ENCODE measurements around the gene CCDC9. TPM values are rescaled to one million over a fixed set of nuclear protein-coding genes. Genes with fewer than 3 reads are reported as not detected.

CCDC9 gene
- total and polyA plus RNA-seq, 2 of the 13 experiments (the other 11 are each of a cell fraction or from before 2014, with no cell fraction given): 2.9 to 6.3 TPM

- TF ChIP-seq MBNL3 (CRISPR knock-in tag; conservative IDR thresholded peaks at IDR 0.05): no peak
- no peak for TF ChIP-seq ZNF713 (CRISPR knock-in tag; IDR thresholded peaks at IDR 0.05)
Observed at GRCh38 chr19:47309038-47309437, 52.7 kb downstream of the CCDC9 start (continued).

DNA sequence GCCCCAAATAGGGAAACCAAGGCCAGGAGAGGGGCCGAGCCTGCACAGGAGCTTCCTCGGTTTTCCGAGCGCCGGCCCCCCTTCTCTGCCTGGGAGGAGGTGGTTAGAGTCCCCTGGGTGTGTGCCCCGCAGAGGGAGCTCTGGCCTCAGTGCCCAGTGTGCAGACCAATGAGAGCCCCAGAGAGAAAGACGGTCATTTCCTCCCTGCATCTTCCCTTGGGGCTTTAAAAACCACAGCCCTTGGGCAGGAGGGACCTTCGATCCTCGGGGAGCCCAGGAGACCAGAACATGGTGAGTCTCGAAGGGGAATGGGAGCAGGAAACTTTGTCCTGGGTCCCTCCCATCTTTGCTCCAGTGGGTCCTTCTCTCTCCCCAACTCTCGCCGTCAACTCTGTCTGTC, 53.3 kb downstream of the CCDC9 start, which contains the start of gene C5AR1:
Gene C5AR1 (plus strand): TSS at position 254 of the 400 bp plus-strand sequence. CDS start 35 bp downstream, at position 289.
- peak within 1 kb of the TSS in 1 of 3 experiments; percentile 48; a peak in 1 of 6 replicates for H3K4me3 ChIP-seq (replicated peaks in 1 of 3; ENCODE audit: insufficient read depth in 1 of 3, low read depth in 2 of 3, low read length in 3 of 3)
- peak within 1 kb of the TSS; percentile 80 for H2AFZ ChIP-seq (ENCODE audit: low read length)
- H3K27me3 ChIP-seq (ENCODE audit: control insufficient read depth in 1 of 2, insufficient read depth in 2 of 2, low read length in 2 of 2): 0 out of 5 replicates have a peak, but pooled peaks cover 0 to 1% of the 10 kb centered on the region in 2 experiments
- no peaks in the 10 kb centered on the region for H3K79me2 ChIP-seq (ENCODE audit: insufficient read depth, low read length)
- no peaks in the 10 kb centered on the region for H4K20me1 ChIP-seq (ENCODE audit: insufficient read depth, low read length)
- peaks cover 61% of the 10 kb centered on the region for H3K4me1 ChIP-seq (ENCODE audit: insufficient read depth, low read length)
- peak within 1 kb of the TSS; percentile 26; the same call in 1 of the 2 replicates for H3K9ac ChIP-seq (ENCODE audit: insufficient read depth, low read depth, low read length)
- no peaks in the 10 kb centered on the region for H3K36me3 ChIP-seq (replicated peaks in 1 of 2; ENCODE audit: control insufficient read depth in 1 of 2, insufficient read depth in 2 of 2, low read length in 2 of 2)
- no peaks in the 10 kb centered on the region for H3K9me3 ChIP-seq (ENCODE audit: low read length)
- peak within 1 kb of the TSS; percentile 73 for H3K4me2 ChIP-seq (ENCODE audit: low read depth, low read length)
- FAIRE-seq (no peak), ATAC-seq (peak; percentile 43; the same call in 2 of the 3 replicates), DNase-seq (ENCODE audit: low spot score) (no peak)
- H3K27ac ChIP-seq (ENCODE audit: extremely low read length, insufficient read depth, low read length): no peak within 1 kb of the TSS
- CTCF ChIA-PET (ENCODE audit: low intra/inter-chr PET ratio, low total read pairs): no interaction called here
- BruUV-seq (replicated peaks): no TSS peak
- WGBS (ENCODE audit: low lambda C conversion rate): 1% methylated on average over 12 of the region's 12 CpGs
- POLR2A ChIA-PET: interaction anchor here (1.4 kb wide), 1 partner anchor 39 kb away, joined by 7 read pairs; the partner anchor contains the start of gene DHX34
- in situ Hi-C loops (cut with HindIII; ENCODE audit: extremely low pct_ligation_motif_present, low pct_unique_long_range_greater_than_20kb) (no loop called here), intact Hi-C loops (cut with micrococcal nuclease; ENCODE audit: unreplicated experiment) (no loop called here)
- TF ChIP-seq, protein P1, sequence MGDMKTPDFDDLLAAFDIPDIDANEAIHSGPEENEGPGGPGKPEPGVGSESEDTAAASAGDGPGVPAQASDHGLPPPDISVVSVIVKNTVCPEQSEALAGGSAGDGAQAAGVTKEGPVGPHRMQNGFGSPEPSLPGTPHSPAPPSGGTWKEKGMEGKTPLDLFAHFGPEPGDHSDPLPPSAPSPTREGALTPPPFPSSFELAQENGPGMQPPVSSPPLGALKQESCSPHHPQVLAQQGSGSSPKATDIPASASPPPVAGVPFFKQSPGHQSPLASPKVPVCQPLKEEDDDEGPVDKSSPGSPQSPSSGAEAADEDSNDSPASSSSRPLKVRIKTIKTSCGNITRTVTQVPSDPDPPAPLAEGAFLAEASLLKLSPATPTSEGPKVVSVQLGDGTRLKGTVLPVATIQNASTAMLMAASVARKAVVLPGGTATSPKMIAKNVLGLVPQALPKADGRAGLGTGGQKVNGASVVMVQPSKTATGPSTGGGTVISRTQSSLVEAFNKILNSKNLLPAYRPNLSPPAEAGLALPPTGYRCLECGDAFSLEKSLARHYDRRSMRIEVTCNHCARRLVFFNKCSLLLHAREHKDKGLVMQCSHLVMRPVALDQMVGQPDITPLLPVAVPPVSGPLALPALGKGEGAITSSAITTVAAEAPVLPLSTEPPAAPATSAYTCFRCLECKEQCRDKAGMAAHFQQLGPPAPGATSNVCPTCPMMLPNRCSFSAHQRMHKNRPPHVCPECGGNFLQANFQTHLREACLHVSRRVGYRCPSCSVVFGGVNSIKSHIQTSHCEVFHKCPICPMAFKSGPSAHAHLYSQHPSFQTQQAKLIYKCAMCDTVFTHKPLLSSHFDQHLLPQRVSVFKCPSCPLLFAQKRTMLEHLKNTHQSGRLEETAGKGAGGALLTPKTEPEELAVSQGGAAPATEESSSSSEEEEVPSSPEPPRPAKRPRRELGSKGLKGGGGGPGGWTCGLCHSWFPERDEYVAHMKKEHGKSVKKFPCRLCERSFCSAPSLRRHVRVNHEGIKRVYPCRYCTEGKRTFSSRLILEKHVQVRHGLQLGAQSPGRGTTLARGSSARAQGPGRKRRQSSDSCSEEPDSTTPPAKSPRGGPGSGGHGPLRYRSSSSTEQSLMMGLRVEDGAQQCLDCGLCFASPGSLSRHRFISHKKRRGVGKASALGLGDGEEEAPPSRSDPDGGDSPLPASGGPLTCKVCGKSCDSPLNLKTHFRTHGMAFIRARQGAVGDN (CRISPR knock-in tag; IDR thresholded peaks at IDR 0.05): peak; percentile 25; the same call in 1 of the 2 replicates
- no peak for TF ChIP-seq MZF1 (CRISPR knock-in tag; IDR thresholded peaks at IDR 0.05; ENCODE audit: borderline replicate concordance)
- TF ChIP-seq ZNF841 (CRISPR knock-in tag; IDR thresholded peaks at IDR 0.05; ENCODE audit: borderline replicate concordance): no peak
- TF ChIP-seq GPN1 (CRISPR knock-in tag; IDR thresholded peaks at IDR 0.05; ENCODE audit: borderline replicate concordance): no peak
- TF ChIP-seq, protein P2, sequence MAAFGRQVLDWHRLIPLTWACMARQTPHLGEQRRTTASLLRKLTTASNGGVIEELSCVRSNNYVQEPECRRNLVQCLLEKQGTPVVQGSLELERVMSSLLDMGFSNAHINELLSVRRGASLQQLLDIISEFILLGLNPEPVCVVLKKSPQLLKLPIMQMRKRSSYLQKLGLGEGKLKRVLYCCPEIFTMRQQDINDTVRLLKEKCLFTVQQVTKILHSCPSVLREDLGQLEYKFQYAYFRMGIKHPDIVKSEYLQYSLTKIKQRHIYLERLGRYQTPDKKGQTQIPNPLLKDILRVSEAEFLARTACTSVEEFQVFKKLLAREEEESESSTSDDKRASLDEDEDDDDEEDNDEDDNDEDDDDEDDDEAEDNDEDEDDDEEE (CRISPR knock-in tag; IDR thresholded peaks at IDR 0.05): no peak
- no peak for TF ChIP-seq RBM39 (IDR thresholded peaks at IDR 0.05; ENCODE audit: low read depth, low read length, poor library complexity, severe bottlenecking)
- no peak for TF ChIP-seq ATF7-NPFF (CRISPR knock-in tag; IDR thresholded peaks at IDR 0.05; ENCODE audit: low read depth)
- no peak for TF ChIP-seq HNF1B (CRISPR knock-in tag; IDR thresholded peaks at IDR 0.05)
- peak; percentile 51; the same call in 1 of the 2 replicates for TF ChIP-seq STAG1 (CRISPR knock-in tag; IDR thresholded peaks at IDR 0.05)
- no peak for TF ChIP-seq BRD4 (CRISPR knock-in tag; IDR thresholded peaks at IDR 0.05)
- TF ChIP-seq ZNF362 (CRISPR knock-in tag; IDR thresholded peaks at IDR 0.05; ENCODE audit: borderline replicate concordance): no peak
- no peak for TF ChIP-seq KDM5B (CRISPR knock-in tag; IDR thresholded peaks at IDR 0.05; ENCODE audit: borderline replicate concordance)
- no peak for TF ChIP-seq SOX6 (IDR thresholded peaks at IDR 0.05)
- TF ChIP-seq SOX6 (CRISPR knock-in tag; IDR thresholded peaks at IDR 0.05): no peak
